CD14-positive monocyte (primary cell): ENCODE measurements around the gene TBC1D22A. TPM values are rescaled to one million over a fixed set of nuclear protein-coding genes. Genes with fewer than 3 reads are reported as not detected.

Experiments
- DNase-seq, 3 donors: peaks; one replicate each; pipeline ENCODE4 v3.0.0-alpha.2; 2011 to 2022
- H2AFZ ChIP-seq: 2 replicates; pipeline ENCODE4 v1.6.0; 2012; ENCODE audit warnings: mild to moderate bottlenecking, low read depth, low read length, inconsistent platforms; ENCODE audit not compliant: insufficient read depth, poor library complexity, severe bottlenecking
- H3K27ac ChIP-seq, 2 donors: 1 replicate in 1 of 2; 2 replicates in 1 of 2; pipeline ENCODE4 v1.5.1; 2012 to 2013; ENCODE audit warnings: low read length in 2 of 2, control low read depth in 1 of 2, inconsistent platforms in 1 of 2, low read depth in 1 of 2, mild to moderate bottlenecking in 1 of 2
- H3K27me3 ChIP-seq, 2 donors: one replicate each; pipeline versions ENCODE4 v1.6.0 to v1.6.1; 2011 to 2013; ENCODE audit warnings: low read length in 2 of 2; ENCODE audit not compliant: control insufficient read depth in 2 of 2, insufficient read depth in 2 of 2
- H3K36me3 ChIP-seq, 2 donors: replicated peaks in 1 of 2; 1 replicate in 1 of 2; 2 replicates in 1 of 2; pipeline versions ENCODE4 v1.5.1 to v1.6.1; 2012 to 2013; ENCODE audit warnings: low read length in 2 of 2, control low read depth in 1 of 2, inconsistent platforms in 1 of 2, mild to moderate bottlenecking in 1 of 2; ENCODE audit not compliant: insufficient read depth in 2 of 2, control insufficient read depth in 1 of 2
- H3K4me1 ChIP-seq, 2 donors: 1 replicate in 1 of 2; 2 replicates in 1 of 2; pipeline versions ENCODE4 v1.5.1 to v1.6.1; 2012 to 2013; ENCODE audit warnings: low read length in 2 of 2, control low read depth in 1 of 2, inconsistent platforms in 1 of 2, mild to moderate bottlenecking in 1 of 2, moderate library complexity in 1 of 2; ENCODE audit not compliant: insufficient read depth in 2 of 2, control insufficient read depth in 1 of 2
- H3K4me2 ChIP-seq: replicated peaks from 2 replicates; pipeline ENCODE3; 2012; ENCODE audit warnings: low read length, moderate library complexity, mild to moderate bottlenecking; ENCODE audit not compliant: poor library complexity, severe bottlenecking; ENCODE audit errors: extremely low read depth
- H3K4me3 ChIP-seq, 3 experiments: fragments of 200-600 bp in 1 of 3; sonication (generic) in 1 of 3; replicated peaks in 1 of 3; 1 replicate in 2 of 3; 2 replicates in 1 of 3; pipeline ENCODE4 v1.5.1; 2011 to 2013; ENCODE audit warnings: low read length in 3 of 3, mild to moderate bottlenecking in 3 of 3, control low read depth in 2 of 3, low read depth in 2 of 3, inconsistent platforms in 1 of 3, moderate library complexity in 1 of 3
- H3K79me2 ChIP-seq: 2 replicates; pipeline ENCODE4 v1.6.0; 2012; ENCODE audit warnings: mild to moderate bottlenecking, control low read depth, inconsistent platforms, low read length, moderate library complexity; ENCODE audit not compliant: insufficient read depth
- H3K9ac ChIP-seq: 2 replicates; pipeline ENCODE4 v1.6.0; 2017; ENCODE audit warnings: low read length, mild to moderate bottlenecking; ENCODE audit not compliant: insufficient read depth, poor library complexity, severe bottlenecking
- H3K9me3 ChIP-seq, 2 donors: replicated peaks in 1 of 2; 1 replicate in 1 of 2; 2 replicates in 1 of 2; pipeline versions ENCODE4 v1.5.1 to v1.6.1; 2012 to 2013; ENCODE audit warnings: low read length in 2 of 2, control low read depth in 1 of 2; ENCODE audit not compliant: control insufficient read depth in 1 of 2, insufficient read depth in 1 of 2
- H4K20me1 ChIP-seq: 2 replicates; pipeline ENCODE4 v1.6.0; 2012; ENCODE audit warnings: mild to moderate bottlenecking, low read length, control low read depth, moderate library complexity; ENCODE audit not compliant: insufficient read depth
- H3K27ac Mint-ChIP-seq, 7 donors: one replicate each; pipeline ENCODE4 v1.8.0; 2020; ENCODE audit warnings: mild to moderate bottlenecking in 7 of 7, mixed read lengths in 7 of 7, moderate library complexity in 6 of 7, inconsistent platforms in 2 of 7
- H3K27me3 Mint-ChIP-seq, 3 donors: one replicate each; pipeline ENCODE4 v1.8.0; 2021 to 2022; ENCODE audit warnings: low read depth in 3 of 3, mild to moderate bottlenecking in 3 of 3, mixed read lengths in 3 of 3, moderate library complexity in 3 of 3, inconsistent platforms in 1 of 3
- H3K36me3 Mint-ChIP-seq, 2 donors: one replicate each; pipeline ENCODE4 v1.8.0; 2020; ENCODE audit warnings: mixed read lengths in 2 of 2, inconsistent platforms in 1 of 2, mild to moderate bottlenecking in 1 of 2
- H3K4me1 Mint-ChIP-seq: one replicate; pipeline ENCODE4 v1.8.0; 2020; ENCODE audit warnings: mild to moderate bottlenecking, mixed read lengths
- H3K4me3 Mint-ChIP-seq, 2 donors: one replicate each; pipeline ENCODE4 v1.8.0; 2020; ENCODE audit warnings: mild to moderate bottlenecking in 2 of 2, mixed read lengths in 2 of 2, moderate library complexity in 1 of 2
- H3K9me3 Mint-ChIP-seq, 7 donors: one replicate each; pipeline ENCODE4 v1.8.0; 2020 to 2022; ENCODE audit warnings: mixed read lengths in 7 of 7, mild to moderate bottlenecking in 6 of 7, moderate library complexity in 6 of 7, inconsistent platforms in 2 of 7
- WGBS: methylation state at CpG from one replicate; pipeline ENCODE4 v1.1.5; 2013; ENCODE audit warnings: missing lambda C conversion rate; ENCODE audit not compliant: insufficient coverage; 5-methylcytosine and 5-hydroxymethylcytosine counted together
- intact Hi-C, 2 donors: fragments of 100-400 bp; cut with micrococcal nuclease; formaldehyde crosslinking; loops; one replicate each; pipeline versions ENCODE4 v1.15.0 to v1.15.1; 2023
- polyA plus RNA-seq, 3 donors: library from polyadenylated mRNA; depleted of rRNA in 1 of 3; unstranded in 2 of 3; stranded (reverse) in 1 of 3; fragments of 300-500 nt in 2 of 3; fragments of >200 nt in 1 of 3; fragmentation: Illumina TruSeq in 2 of 3; gene quantifications; 1 replicate in 2 of 3; 2 replicates in 1 of 3; pipeline ENCODE4 v1.2.3, GENCODE V29; 2012 to 2021
- TF ChIP-seq, protein P1 (sequence below): fragments of 200-600 bp; IDR thresholded peaks from one replicate; pipeline ENCODE4 v1.8.0; 2022; ENCODE audit warnings: antibody characterized with exemption, mild to moderate bottlenecking

Gene TBC1D22A
- polyA plus RNA-seq, 3 donors: 25.9 to 36.2 (median 29.5) TPM

DNA sequence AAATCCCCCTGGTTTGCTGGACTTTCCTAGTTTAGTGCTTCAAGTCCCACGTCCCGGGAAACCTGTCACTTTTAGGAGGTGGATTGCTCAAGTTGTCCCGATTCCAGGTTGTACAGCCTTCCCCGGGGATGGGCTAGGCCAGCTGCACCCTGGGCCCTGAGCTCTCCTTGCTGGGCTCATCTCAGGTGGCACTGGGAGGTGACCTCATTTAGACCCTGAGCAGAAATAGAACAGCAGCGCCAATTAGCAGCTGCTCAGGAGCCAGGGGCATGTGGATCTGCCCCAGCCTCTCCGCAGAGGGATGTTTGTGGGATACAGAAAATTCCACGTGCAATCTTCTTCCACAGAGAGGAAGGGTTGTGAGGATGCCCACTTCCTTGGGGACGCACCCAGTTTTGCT lies 14.8 kb upstream of the TBC1D22A start:
- H3K4me1 Mint-ChIP-seq: peaks cover 35% of the 10 kb centered on the region
- no peaks in the 10 kb centered on the region for H3K27me3 ChIP-seq
- no peak overlapping the region for H3K4me2 ChIP-seq
- DNase-seq: no peak
- H3K79me2 ChIP-seq: no peaks in the 10 kb centered on the region
- H3K27ac ChIP-seq: no peak overlapping the region
- peaks cover 2 to 11% (median 10%) of the 10 kb centered on the region in 3 donors for H3K27me3 Mint-ChIP-seq
- no peak overlapping the region for H2AFZ ChIP-seq
- H3K9ac ChIP-seq: no peak overlapping the region
- H3K4me3 ChIP-seq: no peak overlapping the region
- H3K27ac Mint-ChIP-seq: no peak overlapping the region
- H3K36me3 ChIP-seq: no peaks in the 10 kb centered on the region
- no peaks in the 10 kb centered on the region for H4K20me1 ChIP-seq
- peaks cover 0 to 8% of the 10 kb centered on the region in 2 donors for H3K9me3 ChIP-seq
- peaks cover 37 to 38% of the 10 kb centered on the region in 2 donors for H3K4me1 ChIP-seq
- TF ChIP-seq, protein P1, sequence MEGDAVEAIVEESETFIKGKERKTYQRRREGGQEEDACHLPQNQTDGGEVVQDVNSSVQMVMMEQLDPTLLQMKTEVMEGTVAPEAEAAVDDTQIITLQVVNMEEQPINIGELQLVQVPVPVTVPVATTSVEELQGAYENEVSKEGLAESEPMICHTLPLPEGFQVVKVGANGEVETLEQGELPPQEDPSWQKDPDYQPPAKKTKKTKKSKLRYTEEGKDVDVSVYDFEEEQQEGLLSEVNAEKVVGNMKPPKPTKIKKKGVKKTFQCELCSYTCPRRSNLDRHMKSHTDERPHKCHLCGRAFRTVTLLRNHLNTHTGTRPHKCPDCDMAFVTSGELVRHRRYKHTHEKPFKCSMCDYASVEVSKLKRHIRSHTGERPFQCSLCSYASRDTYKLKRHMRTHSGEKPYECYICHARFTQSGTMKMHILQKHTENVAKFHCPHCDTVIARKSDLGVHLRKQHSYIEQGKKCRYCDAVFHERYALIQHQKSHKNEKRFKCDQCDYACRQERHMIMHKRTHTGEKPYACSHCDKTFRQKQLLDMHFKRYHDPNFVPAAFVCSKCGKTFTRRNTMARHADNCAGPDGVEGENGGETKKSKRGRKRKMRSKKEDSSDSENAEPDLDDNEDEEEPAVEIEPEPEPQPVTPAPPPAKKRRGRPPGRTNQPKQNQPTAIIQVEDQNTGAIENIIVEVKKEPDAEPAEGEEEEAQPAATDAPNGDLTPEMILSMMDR: no peak
- H3K9me3 Mint-ChIP-seq: peaks cover 6 to 8% (median 7%) of the 10 kb centered on the region in 7 donors
- no peak overlapping the region for H3K4me3 Mint-ChIP-seq
- intact Hi-C loops: no loop called here
- H3K36me3 Mint-ChIP-seq: no peaks in the 10 kb centered on the region
- 95% methylated on average over 7 of the region's 8 CpGs for WGBS

DNA sequence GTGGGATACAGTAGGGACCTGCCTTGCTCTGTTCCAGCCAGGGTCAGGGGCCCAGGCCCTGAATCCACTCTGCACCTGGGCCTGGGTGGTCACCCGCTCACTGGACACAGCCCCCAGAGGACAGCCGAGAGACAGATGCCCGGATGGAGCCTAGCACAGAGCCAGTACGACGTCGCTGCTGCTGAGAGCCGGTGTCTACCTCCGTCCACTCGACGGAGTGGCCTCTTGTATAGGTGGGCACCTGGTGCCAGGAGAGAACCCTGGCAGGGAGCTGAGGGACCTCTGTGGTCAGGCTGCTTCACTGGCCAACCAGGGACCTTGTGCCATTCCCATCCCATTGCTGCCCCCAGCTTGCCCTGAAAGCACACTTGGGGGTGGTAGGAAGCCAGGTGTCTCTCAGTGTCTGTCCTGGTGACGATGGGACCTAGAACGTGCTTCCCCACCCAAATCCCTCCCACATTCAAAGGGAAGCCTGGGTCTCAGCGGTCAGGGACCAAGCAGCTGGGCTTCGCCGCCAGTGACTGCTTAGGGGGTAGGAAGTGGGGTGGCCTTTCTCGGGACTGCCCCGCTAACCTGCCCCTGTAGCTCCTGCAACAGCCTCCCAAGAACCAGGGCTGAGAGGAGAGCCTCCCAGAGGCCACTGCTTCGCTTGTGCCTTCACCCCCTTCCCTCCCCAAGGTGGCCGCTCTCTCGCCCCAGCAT lies 14.1 kb upstream of the TBC1D22A start:
- intact Hi-C loops: no loop called here
- Histone ChIP-seq H3K9me3 (peaks cover 0 to 1% of the 10 kb centered on the region in 2 donors), H3K9ac (no peak overlapping the region), H4K20me1 (no peaks in the 10 kb centered on the region), H3K79me2 (no peaks in the 10 kb centered on the region), H3K4me3 (peak overlapping the region in 1 of 3 experiments; percentile 33), H2AFZ (peak overlapping the region; percentile 82), H3K27me3 (no peaks in the 10 kb centered on the region), H3K27ac (no peak overlapping the region), H3K4me1 (peaks cover 44 to 45% of the 10 kb centered on the region in 2 donors), H3K4me2 (no peak overlapping the region), H3K36me3 (no peaks in the 10 kb centered on the region)
- DNase-seq: no peak
- WGBS: 90% methylated on average over 4 of the region's 20 CpGs
- Mint-ChIP-seq H3K4me1 (peaks cover 40% of the 10 kb centered on the region), H3K36me3 (no peaks in the 10 kb centered on the region), H3K27ac (peak overlapping the region in 5 of 7 donors; percentile 53 to 92 (median 80)), H3K9me3 (peaks cover under 1 to 2% (median under 1%) of the 10 kb centered on the region in 7 donors), H3K27me3 (peaks cover 2 to 11% (median 10%) of the 10 kb centered on the region in 3 donors), H3K4me3 (no peak overlapping the region)
- TF ChIP-seq, protein P1: no peak
